RWPE1 (cell line): ENCODE data around the gene RNF114.

Source experiments
- CTCF ChIA-PET: fragments of 350-600 bp; sonication (Branson Sonifier 250); formaldehyde crosslinking; extraction: SDS; loops from one replicate; lab custom pipeline; 2021; lab: Yijun Ruan, JAX
- POLR2A ChIA-PET: fragments of 400-600 bp; formaldehyde crosslinking; extraction: SDS; loops from one replicate; lab custom pipeline; 2020; ENCODE audit warnings: antibody characterized with exemption; ENCODE audit not compliant: low non-redundant PET; lab: Yijun Ruan, JAX
- DNase-seq: peaks from one replicate; pipeline ENCODE4 v3.0.0; 2012; ENCODE audit warnings: low spot score
- H3K27ac ChIP-seq: fragments of 450-650 bp; 2 replicates; pipeline ENCODE4 v1.5.1; 2017
- CTCF ChIP-seq: fragments of 450-650 bp; conservative IDR thresholded peaks from 2 replicates; pipeline ENCODE4 v1.5.1; 2017; ENCODE audit warnings: low read depth, mild to moderate bottlenecking

RNF114 gene

GRCh38 chr20:49901588-49901987, 34.6 kb upstream of the RNF114 start:
- no peak for TF ChIP-seq CTCF
- POLR2A ChIA-PET: no interaction called here
- no peak for DNase-seq
- CTCF ChIA-PET: interaction anchor here (0.8 to 3.1 kb wide), 2 partner anchors 12 to 360 kb away, joined by 3 to 26 read pairs; no protein-coding TSS in a partner anchor
- H3K27ac ChIP-seq: peak overlapping the region; percentile 13; the same call in 1 of the 2 replicates

- H3K27ac ChIP-seq: no peak overlapping the region
- TF ChIP-seq CTCF: no peak
- no peak for DNase-seq
- ChIA-PET POLR2A (interaction anchor here (0.6 kb wide), 1 partner anchor 10 kb away, joined by 5 read pairs; no protein-coding TSS in a partner anchor), CTCF (interaction anchor here (0.5 to 1.8 kb wide), 7 partner anchors 10 to 889 kb away, joined by 3 to 5 read pairs (median 3); no protein-coding TSS in a partner anchor)
Observed at GRCh38 chr20:49904440-49905214, 31.6 kb upstream of the RNF114 start.

DNA sequence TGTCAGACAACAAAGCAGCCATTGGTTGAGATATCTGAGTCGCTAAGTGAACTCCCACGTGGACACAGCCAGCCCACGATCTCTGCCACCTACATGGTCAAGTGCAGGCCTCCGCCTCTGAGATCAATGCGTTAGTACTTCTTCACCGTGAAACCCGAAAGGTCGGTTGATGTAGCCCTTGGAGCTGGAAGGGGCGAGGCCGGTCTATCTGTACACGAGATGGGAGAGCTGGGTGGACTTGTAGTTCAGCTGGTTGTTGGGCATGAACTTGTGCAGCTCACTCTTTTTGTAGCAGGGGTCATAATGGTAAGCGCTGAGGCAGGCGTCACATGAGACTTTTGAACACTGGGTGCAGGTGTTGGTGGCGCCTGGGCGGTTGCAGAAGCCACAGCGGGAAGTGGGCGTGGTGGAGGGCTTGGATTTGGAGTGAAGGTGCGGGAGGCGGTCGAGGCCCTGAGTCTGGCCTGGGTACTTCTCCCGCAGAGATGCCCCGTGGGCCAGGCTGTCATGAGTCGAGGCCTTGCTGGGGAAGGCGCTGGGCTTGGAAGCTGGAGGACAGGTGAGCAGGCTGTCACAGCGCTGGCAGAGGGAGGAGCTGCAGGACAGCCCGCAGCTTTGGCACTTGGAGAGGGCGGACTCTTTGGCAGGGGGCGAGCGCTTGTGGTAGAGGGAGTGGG, 30.6 kb upstream of the RNF114 start:
- ChIA-PET CTCF (interaction anchor here (0.6 to 1.4 kb wide), 3 partner anchors 9 to 364 kb away, joined by 3 to 4 read pairs (median 3); no protein-coding TSS in a partner anchor), POLR2A (no interaction called here)

DNA sequence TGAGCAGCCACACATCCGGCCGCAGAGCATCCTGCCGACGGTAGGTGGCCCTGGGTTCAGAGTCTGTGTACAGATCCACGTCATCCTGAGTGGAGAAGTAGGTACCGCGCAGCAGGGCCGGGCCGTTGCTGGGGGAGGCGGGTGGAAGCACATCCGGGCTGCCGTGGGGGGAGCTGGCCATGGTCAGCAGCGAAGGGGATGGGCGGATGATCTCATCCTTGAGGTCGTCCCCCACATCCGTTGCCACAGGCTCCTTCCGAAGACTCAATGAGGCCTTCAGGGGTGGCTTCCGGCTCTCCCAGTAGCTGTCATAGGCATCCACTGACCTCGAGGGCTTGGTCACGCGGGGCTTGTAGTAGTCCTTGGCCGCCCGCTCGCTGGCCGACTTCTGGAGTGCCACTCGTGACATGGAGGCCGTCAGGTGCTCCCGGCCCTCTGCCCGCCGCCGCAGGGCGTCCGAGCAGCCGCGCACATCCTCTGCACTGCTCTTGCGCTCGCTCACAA, 30.0 kb upstream of the RNF114 start:
- CTCF ChIA-PET: interaction anchor here (0.7 to 1.5 kb wide), 3 partner anchors 17 to 327 kb away, joined by 3 to 7 read pairs (median 5); no protein-coding TSS in a partner anchor
- TF ChIP-seq CTCF: no peak
- no peak for DNase-seq
- POLR2A ChIA-PET: no interaction called here
- H3K27ac ChIP-seq: no peak overlapping the region

More for the DNA sequence above, 30.6 kb upstream of the RNF114 start:
- no peak overlapping the region for H3K27ac ChIP-seq
- TF ChIP-seq CTCF: no peak
- no peak for DNase-seq

GRCh38 chr20:49906615-49907154, 29.5 kb upstream of the RNF114 start:
- CTCF ChIA-PET: interaction anchor here (0.7 to 1.5 kb wide), 3 partner anchors 18 to 328 kb away, joined by 3 to 7 read pairs (median 5); no protein-coding TSS in a partner anchor
- POLR2A ChIA-PET: no interaction called here

More at GRCh38 chr20:49906615-49907154, 29.5 kb upstream of the RNF114 start:
- H3K27ac ChIP-seq: no peak overlapping the region
- DNase-seq: no peak
- no peak for TF ChIP-seq CTCF
